Astrocyte (in vitro differentiated cells and primary cell): ENCODE measurements around the gene NCBP1. TPM values are rescaled to one million over a fixed set of nuclear protein-coding genes. Genes with fewer than 3 reads are reported as not detected.
A peak's percentile ranks its signal among the peaks of the same experiment; 100 is the strongest.

Experiments used
- DNase-seq: peaks from one replicate; pipeline ENCODE4 v3.0.0-alpha.2; 2010; ENCODE audit warnings: low read depth
- FAIRE-seq: peaks from 2 replicates; lab custom pipeline; 2011; peaks lifted over from hg19 to GRCh38; lab: Jason Lieb, UNC
- H2AFZ ChIP-seq: 2 replicates; pipeline ENCODE4 v1.6.0; 2012; ENCODE audit warnings: low read depth, low read length, inconsistent platforms
- H3K27ac ChIP-seq: 2 replicates; pipeline ENCODE4 v1.5.1; 2011; ENCODE audit warnings: low read depth, low read length, inconsistent platforms
- H3K27me3 ChIP-seq: 2 replicates; pipeline ENCODE4 v1.6.0; 2011; ENCODE audit warnings: low read length, inconsistent platforms; ENCODE audit not compliant: insufficient read depth
- H3K36me3 ChIP-seq: 2 replicates; pipeline ENCODE4 v1.5.1; 2011; ENCODE audit warnings: low read length, inconsistent platforms; ENCODE audit not compliant: insufficient read depth
- H3K4me1 ChIP-seq: 2 replicates; pipeline ENCODE4 v1.5.1; 2011; ENCODE audit warnings: low read length, inconsistent platforms; ENCODE audit not compliant: insufficient read depth
- H3K4me2 ChIP-seq: 2 replicates; pipeline ENCODE4 v1.6.0; 2012; ENCODE audit warnings: low read length, inconsistent platforms
- H3K4me3 ChIP-seq: 2 replicates; pipeline ENCODE4 v1.5.1; 2011; ENCODE audit warnings: low read depth, mild to moderate bottlenecking, low read length, inconsistent platforms; ENCODE audit not compliant: insufficient read depth
- H3K79me2 ChIP-seq: 2 replicates; pipeline ENCODE4 v1.6.0; 2012; ENCODE audit warnings: mild to moderate bottlenecking, low read length, inconsistent platforms; ENCODE audit not compliant: insufficient read depth
- H3K9ac ChIP-seq: 2 replicates; pipeline ENCODE4 v1.6.0; 2012; ENCODE audit warnings: mild to moderate bottlenecking, low read length, inconsistent platforms
- H3K9me3 ChIP-seq: 2 replicates; pipeline ENCODE4 v1.5.1; 2012; ENCODE audit warnings: low read depth, mild to moderate bottlenecking, low read length, inconsistent platforms; ENCODE audit not compliant: insufficient read depth
- H4K20me1 ChIP-seq: 2 replicates; pipeline ENCODE4 v1.6.0; 2012; ENCODE audit warnings: low read length, inconsistent platforms; ENCODE audit not compliant: insufficient read depth
- H3K27ac Mint-ChIP-seq: one replicate; pipeline ENCODE4 v1.8.0; 2021; ENCODE audit warnings: mild to moderate bottlenecking, mixed read lengths; ENCODE audit not compliant: unreplicated experiment
- H3K27me3 Mint-ChIP-seq: one replicate; pipeline ENCODE4 v1.8.0; 2021; ENCODE audit warnings: low read depth, mixed read lengths; ENCODE audit not compliant: unreplicated experiment
- H3K36me3 Mint-ChIP-seq: one replicate; pipeline ENCODE4 v1.8.0; 2021; ENCODE audit warnings: low read depth, mixed read lengths; ENCODE audit not compliant: unreplicated experiment
- H3K4me1 Mint-ChIP-seq: one replicate; pipeline ENCODE4 v1.8.0; 2021; ENCODE audit warnings: low read depth, mixed read lengths; ENCODE audit not compliant: unreplicated experiment
- H3K4me3 Mint-ChIP-seq: one replicate; pipeline ENCODE4 v1.8.0; 2021; ENCODE audit warnings: mild to moderate bottlenecking, moderate library complexity, mixed read lengths; ENCODE audit not compliant: unreplicated experiment
- H3K9me3 Mint-ChIP-seq: one replicate; pipeline ENCODE4 v1.8.0; 2021; ENCODE audit warnings: mild to moderate bottlenecking, mixed read lengths; ENCODE audit not compliant: unreplicated experiment
- CTCF ChIP-seq: IDR thresholded peaks from 2 replicates; pipeline ENCODE4 v1.5.1; 2011; ENCODE audit warnings: low read depth, mild to moderate bottlenecking, inconsistent platforms, low read length, moderate library complexity; ENCODE audit not compliant: insufficient read depth
- EZH2 ChIP-seq: IDR thresholded peaks from 2 replicates; pipeline ENCODE4 v1.6.1; 2012; ENCODE audit warnings: mild to moderate bottlenecking, low read length, inconsistent platforms; ENCODE audit not compliant: insufficient read depth
- total RNA-seq: library from RNA; stranded (reverse); gene quantifications from 2 replicates; pipeline ENCODE4 v1.2.1, GENCODE V29; 2021

Gene NCBP1
- total RNA-seq, 1 donor from 2014 or later: 43.0 TPM

- H3K9me3 Mint-ChIP-seq: no peaks in the 10 kb centered on the region
- no peaks in the 10 kb centered on the region for H3K36me3 ChIP-seq
- peak overlapping the region; percentile 99 for H3K27ac ChIP-seq
- H3K9ac ChIP-seq: peak overlapping the region; percentile 95
- TF ChIP-seq CTCF (no peak), EZH2 (no peak)
- H4K20me1 ChIP-seq: peaks cover 44% of the 10 kb centered on the region
- H3K4me1 Mint-ChIP-seq: peaks cover 22% of the 10 kb centered on the region
- peaks cover 15% of the 10 kb centered on the region for H3K4me1 ChIP-seq
- FAIRE-seq (no peak), DNase-seq (peak; percentile 4)
- H3K4me3 ChIP-seq: peak overlapping the region; percentile 95
- peak overlapping the region; percentile 93 for H2AFZ ChIP-seq
- H3K79me2 ChIP-seq: peaks cover 81% of the 10 kb centered on the region
- H3K36me3 Mint-ChIP-seq: peaks cover 2% of the 10 kb centered on the region
- peak overlapping the region; percentile 93 for H3K4me3 Mint-ChIP-seq
- peak overlapping the region; percentile 67 for H3K27ac Mint-ChIP-seq
- no peaks in the 10 kb centered on the region for H3K27me3 ChIP-seq
- no peaks in the 10 kb centered on the region for H3K9me3 ChIP-seq
- peak overlapping the region; percentile 96 for H3K4me2 ChIP-seq
- H3K27me3 Mint-ChIP-seq: no peaks in the 10 kb centered on the region
Observed at GRCh38 chr9:97633859-97634490, 354 bp downstream of the NCBP1 start.

DNA sequence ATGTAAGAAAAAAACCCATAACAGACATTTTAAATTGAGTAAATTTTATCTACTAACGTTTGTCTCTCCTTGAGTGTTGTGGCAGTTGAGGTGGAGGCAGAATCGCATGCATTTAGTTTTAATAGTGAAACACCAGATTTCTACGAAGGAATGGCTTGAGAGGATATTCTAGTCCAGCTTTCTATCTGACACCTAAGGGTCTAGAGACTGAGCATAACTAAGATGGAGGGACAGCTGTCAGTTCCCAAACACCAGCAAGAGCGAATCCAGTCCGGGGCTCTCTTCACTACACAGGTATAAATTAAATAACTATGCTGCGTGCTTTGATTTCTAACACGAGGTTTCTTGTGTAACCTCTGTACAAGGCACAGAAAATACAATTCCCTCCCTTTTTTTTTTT lies 1.4 kb downstream of the NCBP1 start:
- H3K9me3 Mint-ChIP-seq: no peaks in the 10 kb centered on the region
- no peaks in the 10 kb centered on the region for H3K27me3 Mint-ChIP-seq
- no peak overlapping the region for H2AFZ ChIP-seq
- H3K36me3 Mint-ChIP-seq: peaks cover 2% of the 10 kb centered on the region
- DNase-seq (no peak), FAIRE-seq (no peak)
- no peak for TF ChIP-seq EZH2
- no peak for TF ChIP-seq CTCF
- H3K4me1 Mint-ChIP-seq: peaks cover 22% of the 10 kb centered on the region
- no peaks in the 10 kb centered on the region for H3K36me3 ChIP-seq
- H3K9ac ChIP-seq: peak overlapping the region; percentile 95
- peaks cover 82% of the 10 kb centered on the region for H3K79me2 ChIP-seq
- H3K9me3 ChIP-seq: no peaks in the 10 kb centered on the region
- H3K27ac Mint-ChIP-seq: peak overlapping the region; percentile 67
- H3K27ac ChIP-seq: no peak overlapping the region
- no peaks in the 10 kb centered on the region for H3K27me3 ChIP-seq
- H3K4me2 ChIP-seq: peak overlapping the region; percentile 96
- peak overlapping the region; percentile 95 for H3K4me3 ChIP-seq
- peaks cover 53% of the 10 kb centered on the region for H4K20me1 ChIP-seq
- H3K4me3 Mint-ChIP-seq: peak overlapping the region; percentile 93
- peaks cover 15% of the 10 kb centered on the region for H3K4me1 ChIP-seq

- Mint-ChIP-seq H3K27ac (no peak overlapping the region), H3K27me3 (no peaks in the 10 kb centered on the region), H3K36me3 (peaks cover 2% of the 10 kb centered on the region), H3K4me1 (peaks cover 26% of the 10 kb centered on the region), H3K9me3 (no peaks in the 10 kb centered on the region), H3K4me3 (peak overlapping the region; percentile 55)
- Histone ChIP-seq H3K4me2 (peak overlapping the region; percentile 18), H2AFZ (no peak overlapping the region), H3K4me3 (no peak overlapping the region), H3K27ac (no peak overlapping the region), H3K79me2 (peaks cover 82% of the 10 kb centered on the region), H3K9me3 (no peaks in the 10 kb centered on the region), H3K4me1 (peaks cover 12% of the 10 kb centered on the region), H3K27me3 (no peaks in the 10 kb centered on the region), H4K20me1 (peaks cover 58% of the 10 kb centered on the region), H3K9ac (no peak overlapping the region), H3K36me3 (peaks cover 3% of the 10 kb centered on the region)
- no peak for FAIRE-seq
- DNase-seq: no peak
- TF ChIP-seq EZH2 (no peak), CTCF (no peak)
Observed at GRCh38 chr9:97636903-97637302, 3.3 kb downstream of the NCBP1 start.
